ENCODE data around the gene CROCC2.

Gene CROCC2

DNA sequence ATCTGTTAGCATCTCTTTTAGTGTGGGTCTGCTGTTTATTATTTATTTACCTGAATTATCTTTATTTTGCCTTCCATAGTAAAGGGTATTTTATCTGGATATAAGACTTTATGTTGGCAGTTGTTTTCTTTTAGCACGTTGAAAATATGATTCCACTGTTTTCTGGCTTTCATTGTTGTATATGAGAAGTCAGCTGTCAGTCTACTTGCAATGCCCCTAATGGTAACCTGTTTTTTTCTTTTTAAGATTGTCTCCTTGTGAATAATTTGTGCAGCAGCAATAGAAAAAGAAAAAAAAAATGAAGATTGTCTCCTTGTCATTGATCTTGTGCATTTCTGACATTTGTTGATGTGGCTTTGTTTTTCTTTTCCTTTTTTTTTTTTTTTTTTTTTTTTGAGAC is 119.5 kb downstream of the CROCC2 start:
- DNase-seq: no peak

DNA sequence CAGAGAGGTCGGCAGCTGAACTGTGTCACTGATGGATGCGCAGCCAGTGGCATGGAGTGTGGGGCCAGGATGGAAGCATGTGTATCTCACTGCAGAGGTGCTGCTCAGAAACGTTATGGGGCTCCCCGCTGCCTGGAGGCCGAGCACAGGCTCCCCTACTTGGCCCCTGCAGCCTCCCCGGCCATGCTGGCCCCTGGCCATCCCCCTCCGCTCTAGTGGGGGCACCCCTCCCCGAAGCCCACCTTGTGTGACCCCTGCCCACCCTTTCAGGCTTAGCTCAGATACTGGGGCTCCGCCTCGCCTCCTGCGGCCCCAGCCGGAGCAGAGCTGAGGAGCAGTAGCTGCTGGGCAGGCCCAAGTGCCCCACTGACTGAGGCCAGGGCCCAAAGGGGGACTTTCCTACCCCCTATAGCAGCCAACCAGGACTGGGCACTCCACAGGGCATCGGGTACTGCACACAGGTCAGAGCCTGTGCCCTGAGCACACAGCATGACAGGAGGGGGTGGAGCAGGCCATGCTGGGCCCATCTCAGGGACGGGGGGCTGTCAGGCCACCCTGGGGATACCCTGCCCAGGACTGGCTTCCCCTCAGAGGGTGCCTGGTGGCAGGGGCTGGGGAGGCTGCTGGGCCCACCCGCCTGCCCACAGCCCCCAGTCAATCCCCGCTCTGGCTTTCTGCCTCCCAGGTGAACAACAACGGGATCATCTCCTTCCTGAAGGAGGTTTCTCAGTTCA is 123.6 kb downstream of the CROCC2 start:
- DNase-seq: no peak

DNA sequence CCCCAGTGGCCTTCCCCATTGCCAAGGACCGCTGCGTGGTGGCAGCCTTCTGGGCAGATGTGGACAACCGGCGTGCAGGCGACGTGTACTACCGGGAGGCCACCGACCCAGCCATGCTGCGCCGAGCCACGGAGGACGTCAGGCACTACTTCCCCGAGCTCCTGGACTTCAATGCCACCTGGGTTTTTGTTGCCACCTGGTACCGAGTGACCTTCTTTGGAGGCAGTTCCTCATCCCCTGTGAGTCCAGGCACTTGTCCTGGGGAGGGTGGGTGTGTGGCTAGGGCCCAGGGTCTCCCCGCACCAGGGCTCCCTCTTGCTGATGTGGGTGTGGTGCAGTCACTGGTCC is 124.2 kb downstream of the CROCC2 start:
- no peak for DNase-seq

DNA sequence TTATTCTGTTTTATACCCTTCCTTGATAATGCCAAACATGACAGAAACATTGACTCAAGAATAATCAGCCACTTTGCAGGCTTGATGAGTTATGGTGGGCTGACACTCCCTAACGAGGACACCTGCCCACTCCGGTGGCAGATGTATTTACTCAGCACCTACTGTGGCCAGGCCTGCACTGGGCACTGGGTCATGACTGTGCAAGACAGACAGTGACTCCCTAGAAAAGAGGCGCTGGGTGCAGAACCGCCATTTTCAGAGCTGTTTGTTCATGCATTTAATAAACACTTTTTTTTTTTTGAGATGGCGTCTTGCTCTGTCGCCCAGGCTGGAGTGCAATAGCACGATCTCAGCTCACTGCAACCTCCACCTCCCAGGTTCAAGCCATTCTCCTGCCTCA is 124.7 kb downstream of the CROCC2 start:
- no peak for DNase-seq

DNA sequence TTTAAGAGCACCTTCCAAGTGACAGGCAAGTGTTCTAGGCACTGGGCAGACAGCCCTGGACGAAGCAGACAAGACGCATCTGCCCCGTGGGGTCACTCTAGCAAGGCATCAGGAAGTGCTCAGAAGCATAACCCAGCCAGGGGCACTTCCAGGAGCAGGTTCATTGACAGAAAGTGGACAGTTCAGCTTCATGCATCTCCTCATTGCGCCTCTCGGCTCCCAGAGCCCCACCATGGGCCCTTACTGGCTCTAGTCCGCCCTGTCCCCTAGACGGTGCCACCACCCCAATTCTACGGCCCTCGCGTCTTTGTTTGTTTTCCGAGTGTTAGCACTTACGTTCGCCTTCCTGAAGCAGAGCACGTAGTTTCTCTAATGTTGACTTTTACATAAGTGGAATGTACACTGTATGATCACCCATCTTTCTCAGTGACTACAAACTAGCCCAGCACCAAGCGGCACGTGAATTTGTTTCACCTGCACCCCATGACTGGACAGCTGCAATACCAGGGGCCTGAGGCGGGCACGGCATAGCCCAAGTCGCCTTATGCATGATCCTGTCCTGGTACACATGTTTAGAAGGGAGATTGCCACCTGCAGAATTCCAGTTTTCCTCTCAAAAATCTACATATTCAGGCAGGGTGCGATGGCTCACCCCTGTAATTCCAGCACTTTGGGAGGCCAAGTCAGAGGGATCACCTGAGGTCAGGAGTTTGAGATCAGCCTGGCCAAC is 125.5 kb downstream of the CROCC2 start:
- no peak for DNase-seq

DNA sequence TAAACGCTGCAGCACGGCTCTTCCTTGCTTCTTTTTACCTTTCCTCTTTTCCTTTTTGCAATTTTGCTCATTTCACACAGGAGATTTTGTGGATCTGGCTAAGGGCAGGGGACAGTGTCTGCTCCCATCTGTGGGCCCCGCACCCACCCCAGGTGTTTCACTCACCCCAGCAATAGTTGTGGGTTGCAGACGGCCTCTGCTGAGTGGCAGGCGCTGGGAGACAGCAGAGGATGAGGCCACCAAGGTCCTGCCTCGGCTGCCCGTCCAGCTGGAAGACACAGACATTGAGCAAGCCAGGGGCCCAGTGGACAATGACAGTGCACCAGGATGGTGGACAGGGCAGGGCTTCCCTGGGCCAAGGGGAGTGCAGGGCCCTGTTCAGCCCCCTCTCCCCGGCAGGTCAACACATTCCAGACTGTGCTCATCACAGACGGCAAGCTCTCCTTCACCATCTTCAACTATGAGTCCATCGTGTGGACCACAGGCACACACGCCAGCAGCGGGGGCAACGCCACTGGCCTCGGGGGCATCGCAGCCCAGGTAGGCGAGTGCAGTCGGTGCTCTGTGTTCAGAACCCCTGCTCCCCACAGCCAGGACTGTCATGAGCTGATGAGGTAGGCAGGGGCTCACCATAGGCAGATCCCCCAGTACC is 127.3 kb downstream of the CROCC2 start:
- no peak for DNase-seq

DNA sequence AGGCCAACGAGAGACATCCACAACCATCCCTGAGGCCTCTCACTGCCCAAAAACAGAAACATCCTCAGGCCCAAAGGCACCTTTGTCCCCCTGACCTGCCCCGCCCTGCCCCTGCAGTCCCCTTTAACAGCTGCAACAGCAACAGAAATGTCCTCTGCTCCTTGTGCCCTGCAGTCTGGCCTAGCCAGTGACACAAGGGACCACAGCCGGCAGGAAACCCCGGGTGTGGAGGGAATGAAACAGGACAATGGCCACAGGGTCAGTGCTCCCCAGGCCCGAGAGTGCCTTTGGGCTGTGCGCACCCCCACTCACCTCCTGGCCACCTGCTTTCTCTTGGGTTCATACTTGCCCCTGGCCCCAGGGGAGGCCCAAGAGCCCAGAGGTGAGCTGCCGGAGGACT is 127.9 kb downstream of the CROCC2 start:
- no peak for DNase-seq

DNA sequence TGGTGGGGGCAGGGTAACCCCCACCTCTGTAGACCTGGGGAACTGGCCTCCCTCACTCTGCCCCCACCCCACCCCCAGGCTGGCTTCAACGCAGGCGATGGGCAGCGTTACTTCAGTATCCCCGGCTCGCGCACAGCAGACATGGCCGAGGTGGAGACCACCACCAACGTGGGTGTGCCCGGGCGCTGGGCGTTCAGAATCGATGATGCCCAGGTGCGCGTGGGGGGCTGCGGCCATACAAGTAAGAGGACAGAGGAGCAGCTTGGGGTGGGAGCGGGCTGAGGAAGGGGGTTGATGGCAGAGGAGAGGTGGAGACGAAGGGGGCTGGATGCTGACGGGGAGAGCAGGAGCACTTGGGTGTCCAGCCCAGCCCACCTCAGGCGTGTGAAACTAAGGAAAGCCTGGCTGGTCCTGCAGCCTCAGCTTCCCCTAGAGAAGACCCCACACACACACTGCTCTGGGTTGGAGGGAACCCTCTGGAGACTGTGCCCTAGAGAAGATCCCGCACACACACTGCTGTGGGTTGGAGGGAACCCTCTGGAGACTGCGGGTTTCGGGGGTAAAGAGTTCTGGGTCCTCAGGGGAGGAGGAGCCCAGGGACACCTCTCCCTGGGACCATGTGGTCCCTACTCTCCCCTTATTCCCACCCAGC is 128.5 kb downstream of the CROCC2 start:
- no peak for DNase-seq

DNA sequence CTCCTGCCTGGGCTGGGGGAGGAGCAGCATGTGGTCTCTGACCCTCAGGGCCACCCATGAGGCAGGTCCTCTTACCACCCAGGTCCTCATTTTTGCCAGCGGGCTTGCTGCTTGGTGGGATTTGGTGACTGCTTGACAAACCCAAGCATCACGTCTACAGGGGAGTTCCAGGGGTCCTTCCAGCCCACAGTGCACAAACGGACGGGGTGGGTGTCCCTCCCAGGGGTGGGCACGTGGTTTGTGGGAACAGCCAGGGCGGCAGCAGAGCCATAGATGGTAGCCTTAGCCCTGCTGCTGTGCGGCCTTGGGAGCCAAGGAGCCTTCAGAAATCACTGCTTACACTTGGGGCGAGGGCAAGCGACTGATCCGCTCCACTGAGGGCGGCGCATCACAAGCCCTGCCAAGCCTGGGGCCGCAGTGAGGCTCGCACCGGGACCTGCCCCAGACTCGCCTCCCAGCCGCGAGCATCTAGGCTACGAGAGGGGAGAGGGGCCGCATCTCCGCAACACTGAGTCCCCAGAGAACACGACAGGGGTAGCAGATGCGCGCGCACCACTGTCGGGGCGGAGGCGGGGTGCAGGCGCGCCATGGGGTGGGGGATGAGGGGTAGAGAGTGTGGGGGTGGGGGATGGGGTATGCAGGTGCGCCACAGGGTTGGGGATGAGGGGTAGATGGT is 129.1 kb downstream of the CROCC2 start:
- DNase-seq: no peak

DNA sequence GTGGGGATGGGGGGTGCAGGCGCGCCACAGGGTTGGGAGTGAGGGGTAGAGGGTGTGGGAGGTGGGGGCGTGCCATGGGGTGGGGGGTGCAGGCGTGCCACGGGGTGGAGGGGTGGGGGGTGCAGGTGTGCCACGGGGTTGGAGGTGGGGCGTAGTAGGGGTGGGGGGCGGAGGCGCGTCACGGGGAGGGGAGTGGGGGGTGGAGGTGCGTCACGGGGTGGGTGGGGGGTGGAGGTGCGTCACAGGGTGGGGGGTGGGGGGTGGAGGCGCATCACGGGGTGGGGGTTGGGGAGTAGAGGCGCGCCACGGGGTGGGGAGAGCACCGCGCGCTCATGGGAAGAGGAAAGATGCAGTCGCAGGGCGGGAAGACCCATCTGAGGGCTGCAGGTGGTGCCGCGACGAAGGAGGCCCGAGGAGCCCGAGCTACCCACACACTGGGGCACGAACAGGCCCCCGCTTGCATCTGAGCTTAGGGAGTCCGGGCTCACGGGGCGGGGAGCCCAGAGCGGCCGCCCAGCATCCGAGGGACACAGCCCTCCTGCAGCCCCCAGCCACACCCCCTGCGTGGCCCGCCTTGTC is 129.8 kb downstream of the CROCC2 start:
- no peak for DNase-seq

DNA sequence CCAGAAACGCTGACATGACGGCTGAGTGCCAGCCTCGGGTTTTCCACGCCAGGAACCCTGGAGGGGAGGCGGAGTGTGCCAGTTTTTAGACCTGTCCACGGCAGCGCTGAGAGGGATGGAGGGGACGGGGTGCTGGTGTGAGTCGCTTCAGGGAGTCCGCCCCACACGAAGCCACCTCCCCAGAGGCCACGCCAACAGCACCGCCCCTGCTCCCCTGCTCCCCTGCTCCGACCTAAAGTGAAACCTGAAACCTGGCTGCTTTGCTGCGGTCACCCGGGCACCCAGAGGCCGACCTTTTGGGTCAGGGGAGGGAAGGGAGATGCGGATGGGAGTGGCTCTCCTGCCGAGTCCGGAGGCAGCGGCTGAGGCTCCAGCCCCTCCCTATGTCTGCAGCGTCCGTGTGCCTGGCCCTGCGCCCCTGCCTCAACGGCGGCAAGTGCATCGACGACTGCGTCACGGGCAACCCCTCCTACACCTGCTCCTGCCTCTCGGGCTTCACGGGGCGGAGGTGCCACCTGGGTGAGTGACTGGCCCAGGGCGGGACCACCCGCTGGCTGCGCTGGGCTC is 130.3 kb downstream of the CROCC2 start:
- peak; percentile 60 for DNase-seq

DNA sequence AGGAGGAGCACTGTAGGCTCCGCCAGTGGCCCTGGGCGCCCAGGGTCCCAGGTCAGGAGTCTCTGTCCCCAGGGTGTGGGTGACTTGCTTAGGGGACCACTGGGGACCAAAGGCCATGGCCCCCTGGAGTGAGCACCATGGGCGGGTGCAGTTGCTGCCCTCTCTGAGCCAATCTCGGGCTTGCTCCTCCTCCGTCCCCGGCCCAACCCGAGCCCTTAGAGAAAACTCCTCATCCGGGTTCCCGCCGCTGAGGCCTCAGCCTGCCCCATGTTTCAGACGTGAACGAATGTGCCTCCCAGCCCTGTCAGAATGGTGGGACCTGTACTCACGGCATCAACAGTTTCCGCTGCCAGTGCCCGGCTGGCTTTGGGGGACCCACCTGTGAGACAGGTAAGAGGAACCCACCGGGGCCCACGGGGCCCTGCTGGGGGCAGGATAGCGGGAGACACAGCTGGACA is 130.9 kb downstream of the CROCC2 start:
- DNase-seq: no peak

DNA sequence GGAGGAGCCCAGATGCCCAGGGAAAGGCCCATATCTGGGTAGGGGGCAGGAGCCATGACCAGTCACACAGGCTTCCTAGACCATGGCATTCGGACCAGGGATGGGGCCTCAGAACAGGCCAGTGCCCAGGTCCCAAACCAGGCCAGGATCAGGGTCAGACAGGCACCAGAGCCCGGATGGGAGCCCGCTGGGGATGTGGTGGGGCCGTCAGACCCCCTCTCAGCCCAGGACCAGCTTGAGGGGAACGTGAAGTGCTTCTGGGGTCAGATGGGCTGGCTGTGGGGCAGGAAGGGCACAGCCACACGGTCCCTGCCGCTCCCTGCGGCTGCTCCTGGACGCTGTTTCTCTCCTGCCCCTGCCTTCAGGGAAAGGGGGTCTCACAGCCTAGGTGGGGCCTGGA is 131.4 kb downstream of the CROCC2 start:
- no peak for DNase-seq

DNA sequence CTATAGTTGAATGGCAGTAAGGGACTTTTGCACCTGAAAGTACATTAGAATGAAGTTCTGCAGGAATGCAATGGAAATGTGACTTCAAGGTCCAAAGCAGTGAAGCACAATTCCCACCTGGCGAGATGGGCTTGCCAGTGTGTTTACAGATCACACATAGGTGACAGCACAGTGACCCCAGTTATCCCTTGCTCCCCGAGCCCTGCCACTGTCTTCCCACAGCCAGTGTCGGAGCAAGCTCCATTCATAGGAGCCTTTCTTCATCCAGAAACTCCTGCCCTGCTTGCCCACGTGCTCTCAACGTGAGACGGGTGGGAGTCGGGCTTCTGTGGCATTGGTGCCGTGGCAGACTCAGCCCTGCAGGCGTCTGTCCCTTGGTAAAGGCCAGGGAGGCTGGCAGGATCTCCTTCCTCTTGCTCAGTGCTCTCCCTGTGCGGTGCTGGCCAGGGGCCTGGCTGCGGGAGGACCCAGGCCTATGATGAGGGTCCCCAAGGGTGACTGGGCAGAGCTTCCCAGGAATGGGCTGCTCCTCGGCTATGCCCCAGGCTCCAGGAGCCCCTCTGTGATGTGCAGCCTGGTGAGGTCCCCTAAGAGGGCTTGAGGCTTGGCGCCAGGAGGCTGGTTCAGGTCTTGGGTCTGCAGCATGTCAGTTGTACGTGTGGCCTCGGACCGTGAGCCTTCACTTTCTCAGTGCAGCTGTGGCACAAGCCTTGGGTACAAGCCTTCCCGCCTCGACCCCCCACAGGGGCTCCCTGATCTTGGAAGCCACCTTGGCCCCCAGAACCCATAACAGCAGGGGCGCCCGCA is 132.4 kb downstream of the CROCC2 start:
- DNase-seq: no peak

DNA sequence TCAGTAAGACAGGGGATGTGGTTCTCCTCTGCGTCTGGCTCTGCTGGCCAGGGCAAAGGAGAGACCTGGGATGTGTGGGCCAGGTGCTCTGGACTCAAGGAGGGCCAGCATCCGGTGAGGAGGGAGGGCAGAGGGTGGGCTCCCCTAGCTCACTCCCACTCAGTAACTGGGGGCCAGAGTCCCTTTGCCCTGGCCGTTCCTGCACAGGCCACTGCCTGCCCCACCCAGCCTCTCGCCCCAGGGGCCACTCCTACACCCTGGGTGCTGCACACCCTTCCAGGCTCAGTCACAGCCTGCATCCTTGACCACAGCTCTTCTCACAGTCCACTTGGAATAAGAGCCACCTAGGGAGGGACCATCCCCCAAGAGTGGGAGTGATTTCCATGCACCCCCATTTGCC is 133.3 kb downstream of the CROCC2 start:
- DNase-seq: no peak

DNA sequence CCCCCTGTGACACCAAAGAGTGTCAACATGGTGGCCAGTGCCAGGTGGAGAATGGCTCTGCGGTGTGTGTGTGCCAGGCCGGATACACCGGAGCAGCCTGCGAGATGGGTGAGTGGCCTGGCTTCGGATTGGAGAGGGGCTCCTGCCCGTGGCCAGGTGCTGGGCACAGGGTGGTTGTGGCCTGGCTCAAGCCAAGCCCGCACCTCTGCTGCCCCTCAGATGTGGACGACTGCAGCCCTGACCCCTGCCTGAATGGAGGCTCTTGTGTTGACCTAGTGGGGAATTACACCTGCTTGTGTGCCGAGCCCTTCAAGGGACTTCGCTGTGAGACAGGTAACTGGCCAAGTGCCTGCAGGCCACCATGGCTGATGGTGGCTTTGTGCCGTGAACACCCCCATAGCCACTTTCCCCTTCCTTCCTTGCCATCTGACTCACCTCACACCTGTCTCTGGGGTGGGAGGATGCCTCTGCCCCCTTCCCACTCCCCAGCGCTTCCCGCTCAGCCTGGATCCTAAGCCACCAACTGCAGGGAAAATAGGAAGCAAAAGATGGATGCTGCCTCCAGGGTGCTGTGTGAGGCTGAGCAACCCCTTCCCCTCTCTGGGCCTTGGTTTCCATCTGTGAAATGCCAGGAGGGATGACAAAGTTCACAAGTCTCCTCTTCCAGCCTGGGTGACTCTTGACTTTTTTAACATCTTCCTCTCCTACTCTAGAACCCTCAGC is 134.1 kb downstream of the CROCC2 start:
- no peak for DNase-seq

DNA sequence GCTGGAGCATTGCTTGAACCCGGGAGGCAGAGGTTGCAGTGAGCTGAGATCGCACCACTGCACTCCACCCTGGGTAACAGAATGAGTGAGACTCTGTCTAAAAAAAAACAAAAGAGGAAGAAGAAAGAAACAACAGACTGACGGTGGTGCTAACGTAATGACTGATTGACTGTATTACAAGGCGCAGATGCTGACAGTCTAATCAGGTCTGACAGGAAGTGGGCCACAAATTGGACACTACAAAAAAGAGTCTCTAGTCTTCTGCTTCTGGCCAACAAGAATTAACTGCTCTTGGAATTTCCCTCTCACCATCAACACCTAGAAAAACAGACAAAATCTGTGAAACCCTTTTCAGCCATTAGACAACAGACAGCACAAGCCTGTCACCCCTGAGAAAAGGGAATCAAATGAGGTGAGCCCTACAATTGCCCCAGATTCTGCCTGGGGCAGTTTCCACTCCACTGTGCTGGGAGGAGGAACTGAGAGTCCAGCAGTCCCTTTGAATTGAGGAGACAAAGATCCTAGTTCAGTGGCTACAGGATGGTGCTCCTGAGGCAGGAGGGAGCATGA is 135.5 kb downstream of the CROCC2 start:
- no peak for DNase-seq
